HL-60 (cell line): ENCODE data around the gene COP1.

Experiments used
- CTCF ChIP-seq: IDR thresholded peaks from one replicate; pipeline ENCODE4 v1.5.1; 2011; ENCODE audit warnings: low read length, control low read depth, inconsistent platforms; ENCODE audit not compliant: insufficient read depth
- GABPA ChIP-seq: IDR thresholded peaks from 2 replicates; pipeline ENCODE4 v1.6.1; 2012; ENCODE audit warnings: low read depth
- POLR2AphosphoS5 ChIP-seq: IDR thresholded peaks from 2 replicates; pipeline ENCODE4 v1.6.1; 2012; ENCODE audit warnings: low read depth
- REST ChIP-seq: IDR thresholded peaks from 2 replicates; pipeline ENCODE4 v1.6.1; 2012; ENCODE audit warnings: low read depth; ENCODE audit not compliant: insufficient replicate concordance

DNA sequence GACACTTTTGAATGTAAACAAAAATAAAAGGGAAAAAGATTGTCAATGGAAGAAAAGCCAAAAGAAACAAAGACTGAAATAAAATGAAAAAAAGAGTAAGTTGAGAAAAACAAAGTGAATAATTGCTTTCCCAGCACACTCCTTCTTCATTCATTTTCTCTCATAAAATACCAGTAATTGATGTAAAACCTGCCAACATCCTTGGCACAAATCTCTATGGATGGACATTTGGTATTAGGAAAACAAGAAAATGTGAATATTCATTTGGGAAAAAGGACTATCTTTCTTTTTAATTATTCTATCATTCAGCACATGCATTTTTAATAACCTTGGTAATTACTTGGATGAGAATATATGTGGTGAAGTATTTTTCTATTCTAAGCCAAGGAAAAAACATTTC is 259.3 kb downstream of the COP1 start:
- TF ChIP-seq CTCF (no peak), POLR2AphosphoS5 (no peak), GABPA (no peak), REST (no peak)
